NB4 (cell line): Measurements from ENCODE around the gene TMIE.

Source experiments
- MYC ChIP-seq: IDR thresholded peaks from 2 replicates; pipeline ENCODE4 v1.6.1; 2011; ENCODE audit warnings: low read depth, low read length
- POLR2A ChIP-seq: IDR thresholded peaks from 2 replicates; pipeline ENCODE4 v1.6.1; 2011; ENCODE audit warnings: mild to moderate bottlenecking; ENCODE audit not compliant: insufficient read length; ENCODE audit errors: extremely low read depth
- TF ChIP-seq, protein P1 (sequence below): IDR thresholded peaks from one replicate; pipeline ENCODE4 v1.5.1; 2012; ENCODE audit warnings: low read depth, low read length
- TF ChIP-seq, protein P2 (sequence below): IDR thresholded peaks from 2 replicates; pipeline ENCODE4 v1.6.1; 2011; ENCODE audit warnings: low read depth, low read length

DNA sequence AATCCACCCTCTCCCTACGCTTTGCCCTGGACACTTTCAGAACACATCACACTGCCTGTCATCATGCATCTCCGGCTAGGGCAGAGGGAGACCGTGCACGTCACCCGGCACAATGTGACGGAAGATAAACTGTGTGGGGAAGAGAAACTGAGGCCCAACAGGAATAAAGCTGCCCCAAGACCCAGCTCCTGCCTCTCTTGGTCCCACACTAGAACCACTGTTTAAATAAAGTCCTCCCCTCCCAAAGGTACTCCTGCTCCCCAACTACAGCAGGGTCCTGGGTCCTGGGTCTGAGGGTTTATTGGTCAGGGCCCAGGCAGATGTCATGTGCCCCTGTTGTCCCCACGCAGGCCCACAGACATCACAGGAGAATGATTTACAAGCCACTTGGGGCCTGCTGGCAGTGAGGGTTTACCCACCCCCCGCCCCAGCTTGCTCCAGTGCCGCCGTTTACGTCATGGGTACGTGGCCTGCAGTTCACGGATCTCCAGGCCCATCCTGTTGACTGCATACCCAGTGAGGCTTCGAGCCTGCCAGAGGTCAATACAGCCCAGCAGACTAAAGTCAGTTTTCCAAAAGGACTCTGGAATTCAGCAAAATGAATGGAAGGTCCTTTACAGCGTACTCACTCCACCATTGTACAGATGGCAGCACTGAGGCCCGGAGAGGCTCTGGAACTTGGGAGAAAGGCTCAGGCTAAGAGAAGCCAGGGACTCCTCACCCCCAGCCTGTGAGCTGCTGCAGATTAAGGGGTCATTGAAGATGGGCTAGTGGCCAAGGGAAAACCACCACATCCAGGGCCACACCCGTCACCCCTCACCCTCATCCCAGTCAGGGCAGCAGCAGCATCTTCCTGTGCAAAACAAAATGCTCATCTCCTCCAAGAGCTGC lies 30.9 kb upstream of the TMIE start:
- TF ChIP-seq, protein P1, sequence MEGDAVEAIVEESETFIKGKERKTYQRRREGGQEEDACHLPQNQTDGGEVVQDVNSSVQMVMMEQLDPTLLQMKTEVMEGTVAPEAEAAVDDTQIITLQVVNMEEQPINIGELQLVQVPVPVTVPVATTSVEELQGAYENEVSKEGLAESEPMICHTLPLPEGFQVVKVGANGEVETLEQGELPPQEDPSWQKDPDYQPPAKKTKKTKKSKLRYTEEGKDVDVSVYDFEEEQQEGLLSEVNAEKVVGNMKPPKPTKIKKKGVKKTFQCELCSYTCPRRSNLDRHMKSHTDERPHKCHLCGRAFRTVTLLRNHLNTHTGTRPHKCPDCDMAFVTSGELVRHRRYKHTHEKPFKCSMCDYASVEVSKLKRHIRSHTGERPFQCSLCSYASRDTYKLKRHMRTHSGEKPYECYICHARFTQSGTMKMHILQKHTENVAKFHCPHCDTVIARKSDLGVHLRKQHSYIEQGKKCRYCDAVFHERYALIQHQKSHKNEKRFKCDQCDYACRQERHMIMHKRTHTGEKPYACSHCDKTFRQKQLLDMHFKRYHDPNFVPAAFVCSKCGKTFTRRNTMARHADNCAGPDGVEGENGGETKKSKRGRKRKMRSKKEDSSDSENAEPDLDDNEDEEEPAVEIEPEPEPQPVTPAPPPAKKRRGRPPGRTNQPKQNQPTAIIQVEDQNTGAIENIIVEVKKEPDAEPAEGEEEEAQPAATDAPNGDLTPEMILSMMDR, result no peak
- TF ChIP-seq, protein P2, sequence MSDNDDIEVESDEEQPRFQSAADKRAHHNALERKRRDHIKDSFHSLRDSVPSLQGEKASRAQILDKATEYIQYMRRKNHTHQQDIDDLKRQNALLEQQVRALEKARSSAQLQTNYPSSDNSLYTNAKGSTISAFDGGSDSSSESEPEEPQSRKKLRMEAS, result no peak
- no peak for TF ChIP-seq POLR2A
- TF ChIP-seq MYC, result no peak
